ENCODE data around the gene DDIT3. TPM values are rescaled to one million over a fixed set of nuclear protein-coding genes. Genes with fewer than 3 reads are reported as not detected.

Gene DDIT3
- total RNA-seq, 2 experiments from 2014 or later: 19.1 to 22.7 TPM

GRCh38 chr12:57543581-57543980 is 23.3 kb upstream of the DDIT3 start:
- Mint-ChIP-seq H3K4me3 (no peak overlapping the region), H3K4me1 (peaks cover 41% of the 10 kb centered on the region), H3K9me3 (no peaks in the 10 kb centered on the region), H3K27ac (peak overlapping the region; percentile 11), H3K36me3 (ENCODE audit: low read depth) (peaks cover 51% of the 10 kb centered on the region), H3K27me3 (peaks cover 4% of the 10 kb centered on the region)
- no peak for DNase-seq
- ChIA-PET POLR2A (interaction anchor here (0.8 to 2.3 kb wide), 4 partner anchors 9 to 56 kb away, joined by 3 to 7 read pairs (median 6); partner anchors contain the start of gene MARS1), CTCF (interaction anchor here (0.8 to 1.7 kb wide), 2 partner anchors 81 to 85 kb away, joined by 3 to 4 read pairs; partner anchors contain the start of gene GLI1)

GRCh38 chr12:57541717-57542116 is 21.4 kb upstream of the DDIT3 start:
- ChIA-PET POLR2A (no interaction called here), CTCF (no interaction called here)
- Mint-ChIP-seq H3K27me3 (no peaks in the 10 kb centered on the region), H3K4me1 (peaks cover 31% of the 10 kb centered on the region), H3K36me3 (ENCODE audit: low read depth) (peaks cover 60% of the 10 kb centered on the region), H3K27ac (no peak overlapping the region), H3K4me3 (no peak overlapping the region), H3K9me3 (no peaks in the 10 kb centered on the region)
- DNase-seq: no peak

GRCh38 chr12:57541001-57541400 is 20.7 kb upstream of the DDIT3 start:
- Mint-ChIP-seq H3K4me3 (no peak overlapping the region), H3K27me3 (no peaks in the 10 kb centered on the region), H3K9me3 (no peaks in the 10 kb centered on the region), H3K27ac (no peak overlapping the region), H3K4me1 (peaks cover 26% of the 10 kb centered on the region), H3K36me3 (ENCODE audit: low read depth) (peaks cover 58% of the 10 kb centered on the region)
- no peak for DNase-seq
- CTCF ChIA-PET: no interaction called here
- POLR2A ChIA-PET: no interaction called here

- peaks cover 61% of the 10 kb centered on the region for H3K36me3 Mint-ChIP-seq (ENCODE audit: low read depth)
- H3K27ac Mint-ChIP-seq: no peak overlapping the region
- ChIA-PET CTCF (interaction anchor here (2.3 kb wide), 1 partner anchor 81 kb away, joined by 9 read pairs; no protein-coding TSS in a partner anchor), POLR2A (no interaction called here)
- no peaks in the 10 kb centered on the region for H3K27me3 Mint-ChIP-seq
- no peak overlapping the region for H3K4me3 Mint-ChIP-seq
- no peaks in the 10 kb centered on the region for H3K9me3 Mint-ChIP-seq
- H3K4me1 Mint-ChIP-seq: peaks cover 12% of the 10 kb centered on the region
- no peak for DNase-seq
Observed at GRCh38 chr12:57539134-57539768, 18.9 kb upstream of the DDIT3 start.

DNA sequence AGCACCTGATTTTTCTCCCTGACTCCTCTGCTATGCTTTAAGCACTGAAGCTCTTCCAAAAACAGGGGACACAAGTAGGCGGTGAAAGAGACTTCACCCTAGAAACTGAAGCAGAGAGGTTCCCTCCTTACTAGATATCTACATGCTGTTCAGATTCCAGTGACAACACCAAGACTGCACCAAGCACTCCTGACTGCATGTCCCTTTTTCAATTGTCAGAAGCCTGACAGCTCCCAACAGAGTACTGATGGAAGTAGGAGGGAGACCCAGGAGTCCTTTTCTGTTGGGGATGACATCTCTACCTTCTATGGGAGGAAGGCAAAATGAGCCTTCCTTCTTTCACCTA is 16.3 kb upstream of the DDIT3 start:
- no peaks in the 10 kb centered on the region for H3K27me3 Mint-ChIP-seq

DNA sequence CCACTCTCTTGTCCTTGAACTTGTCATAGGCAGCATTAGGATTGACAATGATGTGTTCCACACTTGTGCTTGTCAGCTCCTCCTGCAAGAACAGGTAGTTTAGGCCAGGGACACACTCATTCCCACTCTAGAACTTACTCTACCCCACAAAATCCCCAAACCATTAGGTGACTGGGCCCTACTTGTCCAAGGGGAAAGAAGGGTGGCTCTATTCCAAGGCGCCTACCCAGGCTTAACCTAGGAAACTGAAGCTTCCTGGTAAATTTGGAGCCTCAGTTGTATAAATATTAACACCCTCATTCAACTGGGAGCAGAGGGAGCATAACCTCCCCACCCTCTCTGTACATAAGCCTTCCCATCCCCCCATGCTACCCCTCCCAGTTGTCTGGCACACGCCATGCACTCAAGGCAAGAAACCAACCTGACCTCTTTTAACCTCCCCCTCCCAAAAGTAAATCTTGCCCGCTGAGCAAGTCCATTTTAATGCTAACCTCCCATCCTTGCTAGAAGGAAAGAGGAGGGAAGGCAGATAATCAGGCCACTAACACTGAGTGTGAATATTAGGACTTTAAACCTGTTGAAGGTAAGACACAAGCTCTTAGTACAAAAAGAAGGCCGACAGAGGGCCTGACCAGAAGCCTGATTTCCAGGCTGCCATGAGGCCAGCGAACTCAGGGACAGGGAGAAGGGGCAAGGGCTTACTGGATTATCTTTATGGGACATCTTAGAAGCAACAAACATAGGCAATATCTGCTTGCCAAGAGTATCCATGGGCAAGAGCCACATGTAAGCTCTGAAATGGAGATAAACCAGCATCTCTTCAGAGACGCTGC is 15.7 kb upstream of the DDIT3 start:
- H3K4me1 Mint-ChIP-seq: no peaks in the 10 kb centered on the region
- no peaks in the 10 kb centered on the region for H3K27me3 Mint-ChIP-seq
- CTCF ChIA-PET: interaction anchor here (3.0 kb wide), 1 partner anchor 10 kb away, joined by 16 read pairs; the partner anchor contains the start of gene DCTN2
- H3K27ac Mint-ChIP-seq: no peak overlapping the region
- DNase-seq: no peak
- no peaks in the 10 kb centered on the region for H3K9me3 Mint-ChIP-seq
- H3K36me3 Mint-ChIP-seq (ENCODE audit: low read depth): peaks cover 78% of the 10 kb centered on the region
- POLR2A ChIA-PET: interaction anchor here (0.6 to 2.5 kb wide), 5 partner anchors 8 to 23 kb away, joined by 3 to 9 read pairs (median 6); partner anchors contain the start of gene DDIT3
- no peak overlapping the region for H3K4me3 Mint-ChIP-seq

More for the DNA sequence above, 16.3 kb upstream of the DDIT3 start:
- ChIA-PET POLR2A (interaction anchor here (0.6 to 1.3 kb wide), 3 partner anchors 10 to 23 kb away, joined by 3 read pairs; no protein-coding TSS in a partner anchor), CTCF (interaction anchor here (3.0 kb wide), 1 partner anchor 10 kb away, joined by 16 read pairs; the partner anchor contains the start of gene DCTN2)
- no peaks in the 10 kb centered on the region for H3K4me1 Mint-ChIP-seq
- H3K9me3 Mint-ChIP-seq: no peaks in the 10 kb centered on the region
- no peak for DNase-seq
- no peak overlapping the region for H3K4me3 Mint-ChIP-seq
- H3K36me3 Mint-ChIP-seq (ENCODE audit: low read depth): peaks cover 77% of the 10 kb centered on the region
- no peak overlapping the region for H3K27ac Mint-ChIP-seq

- no peaks in the 10 kb centered on the region for H3K4me1 Mint-ChIP-seq
- H3K36me3 Mint-ChIP-seq (ENCODE audit: low read depth): peaks cover 76% of the 10 kb centered on the region
- H3K4me3 Mint-ChIP-seq: no peak overlapping the region
- no peak overlapping the region for H3K27ac Mint-ChIP-seq
- DNase-seq: no peak
- ChIA-PET CTCF (interaction anchor here (3.0 kb wide), 1 partner anchor 11 kb away, joined by 16 read pairs; the partner anchor contains the start of gene DCTN2), POLR2A (interaction anchor here (1.0 to 2.5 kb wide), 5 partner anchors 9 to 17 kb away, joined by 3 to 9 read pairs (median 6); partner anchors contain the start of gene DDIT3)
- no peaks in the 10 kb centered on the region for H3K9me3 Mint-ChIP-seq
- no peaks in the 10 kb centered on the region for H3K27me3 Mint-ChIP-seq
Observed at GRCh38 chr12:57534991-57535543, 14.8 kb upstream of the DDIT3 start.

- ChIA-PET POLR2A (interaction anchor here (0.6 to 2.5 kb wide), 5 partner anchors 10 to 910 kb away, joined by 3 to 9 read pairs (median 6); partner anchors contain the start of gene DDIT3), CTCF (no interaction called here)
- Mint-ChIP-seq H3K36me3 (ENCODE audit: low read depth) (peaks cover 78% of the 10 kb centered on the region), H3K4me1 (no peaks in the 10 kb centered on the region), H3K4me3 (no peak overlapping the region), H3K27me3 (no peaks in the 10 kb centered on the region), H3K27ac (no peak overlapping the region), H3K9me3 (no peaks in the 10 kb centered on the region)
- no peak for DNase-seq
Observed at GRCh38 chr12:57534250-57534649, 13.9 kb upstream of the DDIT3 start.

GRCh38 chr12:57533108-57533507 is 12.8 kb upstream of the DDIT3 start:
- ChIA-PET POLR2A (interaction anchor here (0.8 to 1.9 kb wide), 2 partner anchors 9 to 11 kb away, joined by 3 to 6 read pairs; no protein-coding TSS in a partner anchor), CTCF (no interaction called here)
- no peaks in the 10 kb centered on the region for H3K27me3 Mint-ChIP-seq
- H3K9me3 Mint-ChIP-seq: no peaks in the 10 kb centered on the region
- H3K4me1 Mint-ChIP-seq: no peaks in the 10 kb centered on the region
- no peak for DNase-seq
- no peak overlapping the region for H3K27ac Mint-ChIP-seq
- H3K4me3 Mint-ChIP-seq: no peak overlapping the region
- H3K36me3 Mint-ChIP-seq (ENCODE audit: low read depth): peaks cover 76% of the 10 kb centered on the region

GRCh38 chr12:57531836-57532235 is 11.5 kb upstream of the DDIT3 start:
- no peaks in the 10 kb centered on the region for H3K27me3 Mint-ChIP-seq

DNA sequence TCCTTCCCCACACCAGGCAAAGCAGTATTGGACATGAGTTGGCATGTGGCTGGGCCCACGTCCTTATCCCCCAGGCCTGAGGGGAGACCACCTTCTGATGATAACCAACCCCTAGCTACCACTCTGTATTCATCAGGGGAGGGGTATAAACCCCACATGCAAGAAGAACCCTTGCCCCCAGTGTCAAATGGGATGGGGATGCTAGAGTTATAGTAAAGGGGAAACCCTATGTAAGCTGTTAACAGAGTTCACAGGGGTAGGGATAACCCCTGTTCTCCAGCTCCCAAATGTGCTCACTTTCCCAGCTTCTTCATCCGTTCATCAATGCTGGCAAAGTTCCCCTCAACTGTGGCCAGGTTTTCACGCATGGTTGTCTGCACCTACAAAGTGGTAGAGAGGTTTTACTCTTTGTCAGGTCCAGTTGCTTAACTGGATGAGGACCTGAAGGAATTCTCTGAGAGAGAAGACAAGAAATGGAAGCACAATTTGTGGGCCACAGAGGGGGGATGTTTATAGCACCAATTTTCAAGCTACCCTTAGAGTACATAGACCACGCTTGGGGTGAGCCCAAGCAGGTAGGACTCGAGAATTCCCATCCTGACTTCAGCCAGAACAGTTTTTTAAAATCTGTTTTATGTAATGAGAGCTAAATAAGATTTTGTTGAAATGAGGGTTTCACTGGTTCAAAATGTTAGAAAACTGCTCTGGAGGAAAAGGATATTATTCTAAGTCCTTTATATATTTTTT is 10.3 kb upstream of the DDIT3 start:
- no peak overlapping the region for H3K27ac Mint-ChIP-seq

More at GRCh38 chr12:57531836-57532235, 11.5 kb upstream of the DDIT3 start:
- H3K4me3 Mint-ChIP-seq: no peak overlapping the region
- no peaks in the 10 kb centered on the region for H3K9me3 Mint-ChIP-seq
- DNase-seq: no peak
- peaks cover 76% of the 10 kb centered on the region for H3K36me3 Mint-ChIP-seq (ENCODE audit: low read depth)
- POLR2A ChIA-PET: interaction anchor here (0.7 to 1.9 kb wide), 6 partner anchors 11 to 188 kb away, joined by 3 to 6 read pairs (median 4); partner anchors contain the start of gene DCTN2
- H3K27ac Mint-ChIP-seq: no peak overlapping the region
- CTCF ChIA-PET: interaction anchor here (0.5 to 1.0 kb wide), 2 partner anchors 15 to 24 kb away, joined by 3 read pairs; partner anchors contain the start of gene DCTN2
- H3K4me1 Mint-ChIP-seq: peaks cover 2% of the 10 kb centered on the region

DNA sequence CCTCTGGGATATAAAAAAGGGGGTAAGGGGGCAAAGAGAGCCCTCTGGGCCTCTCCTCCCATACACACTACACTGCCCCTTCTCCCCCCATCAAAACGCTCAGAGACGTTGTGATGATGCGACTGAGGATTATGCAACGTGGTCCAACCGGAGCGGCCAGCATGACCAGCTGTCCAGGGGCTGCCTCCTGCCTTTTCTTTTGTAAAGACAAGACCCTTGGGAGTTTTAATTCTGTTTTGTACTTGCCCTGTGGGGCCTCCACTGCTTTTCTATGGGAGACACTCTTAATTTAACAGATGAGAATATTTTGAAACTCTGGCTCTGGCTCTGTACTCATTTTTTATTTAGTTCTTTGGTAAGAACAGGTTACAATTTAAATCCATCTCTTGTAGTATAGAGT is 9.5 kb upstream of the DDIT3 start:
- no peaks in the 10 kb centered on the region for H3K27me3 Mint-ChIP-seq
- H3K4me1 Mint-ChIP-seq: peaks cover 10% of the 10 kb centered on the region
- no peak overlapping the region for H3K4me3 Mint-ChIP-seq
- ChIA-PET CTCF (no interaction called here), POLR2A (interaction anchor here (1.3 kb wide), 1 partner anchor 52 kb away, joined by 3 read pairs; no protein-coding TSS in a partner anchor)
- peaks cover 64% of the 10 kb centered on the region for H3K36me3 Mint-ChIP-seq (ENCODE audit: low read depth)
- no peaks in the 10 kb centered on the region for H3K9me3 Mint-ChIP-seq
- no peak for DNase-seq
- no peak overlapping the region for H3K27ac Mint-ChIP-seq

More for the DNA sequence above, 10.3 kb upstream of the DDIT3 start:
- ChIA-PET CTCF (no interaction called here), POLR2A (interaction anchor here (1.3 to 1.6 kb wide), 2 partner anchors 12 to 53 kb away, joined by 3 to 4 read pairs; no protein-coding TSS in a partner anchor)
- peaks cover 7% of the 10 kb centered on the region for H3K4me1 Mint-ChIP-seq
- no peak overlapping the region for H3K4me3 Mint-ChIP-seq
- H3K9me3 Mint-ChIP-seq: no peaks in the 10 kb centered on the region
- no peak for DNase-seq
- H3K27me3 Mint-ChIP-seq: no peaks in the 10 kb centered on the region
- H3K36me3 Mint-ChIP-seq (ENCODE audit: low read depth): peaks cover 69% of the 10 kb centered on the region

Data from activated CD4-positive, alpha-beta memory T cell treated with anti-CD3 and anti-CD28 coated beads, Interleukin-2, amount 10 ng/mL, durations not matched to agents 7 days and 5 days (primary cell).